Stimulated activated CD8-positive, alpha-beta memory T cell treated with anti-CD3 and anti-CD28 coated beads, Interleukin-7, amount 100 ng/mL, for 4 hours (primary cell): Measurements from ENCODE around the gene PLEKHM3.

Source experiments
- DNase-seq, 2 donors: peaks; one replicate each; pipeline ENCODE4 v3.0.0-alpha.2; 2020; ENCODE audit warnings: low read depth in 2 of 2

The PLEKHM3 gene, protein sequence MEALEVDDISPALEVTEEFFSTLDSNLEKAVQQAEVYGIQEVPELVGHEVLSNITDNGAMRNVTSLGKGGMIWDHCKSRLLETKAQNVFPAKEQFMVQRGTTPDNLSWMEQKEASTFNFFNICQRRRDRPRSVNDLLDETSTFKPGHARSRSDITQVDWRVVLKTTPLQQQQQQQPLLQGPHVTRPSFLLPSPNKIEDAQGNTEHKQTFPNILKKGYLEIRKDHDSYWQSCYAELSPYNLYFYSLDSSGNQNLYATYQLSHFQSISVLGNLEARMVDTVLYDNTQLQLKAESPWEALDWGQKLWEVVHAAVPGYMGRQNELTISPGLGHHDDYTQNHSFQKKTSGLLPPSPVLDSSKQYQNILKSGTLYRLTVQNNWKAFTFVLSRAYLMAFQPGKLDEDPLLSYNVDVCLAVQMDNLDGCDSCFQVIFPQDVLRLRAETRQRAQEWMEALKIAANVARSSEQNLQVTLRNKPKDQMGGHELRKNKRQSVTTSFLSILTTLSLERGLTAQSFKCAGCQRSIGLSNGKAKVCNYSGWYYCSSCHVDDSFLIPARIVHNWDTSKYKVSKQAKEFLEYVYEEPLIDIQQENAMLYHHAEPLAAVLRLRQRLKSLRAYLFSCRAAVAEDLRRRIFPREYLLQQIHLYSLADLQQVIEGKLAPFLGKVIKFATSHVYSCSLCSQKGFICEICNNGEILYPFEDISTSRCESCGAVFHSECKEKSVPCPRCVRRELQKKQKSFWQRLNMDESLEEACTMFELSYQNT

GRCh38 chr2:208025037-208025813 is at the start of gene PLEKHM3:
Gene PLEKHM3, minus strand, starts transcription at chr2:208025527. Its CDS starts 23,888 bp downstream, at chr2:208001639.
- peak; percentile 48 to 63 for DNase-seq

GRCh38 chr2:208074610-208075356 is 49.5 kb upstream of the PLEKHM3 start:
- DNase-seq, result no peak

DNA sequence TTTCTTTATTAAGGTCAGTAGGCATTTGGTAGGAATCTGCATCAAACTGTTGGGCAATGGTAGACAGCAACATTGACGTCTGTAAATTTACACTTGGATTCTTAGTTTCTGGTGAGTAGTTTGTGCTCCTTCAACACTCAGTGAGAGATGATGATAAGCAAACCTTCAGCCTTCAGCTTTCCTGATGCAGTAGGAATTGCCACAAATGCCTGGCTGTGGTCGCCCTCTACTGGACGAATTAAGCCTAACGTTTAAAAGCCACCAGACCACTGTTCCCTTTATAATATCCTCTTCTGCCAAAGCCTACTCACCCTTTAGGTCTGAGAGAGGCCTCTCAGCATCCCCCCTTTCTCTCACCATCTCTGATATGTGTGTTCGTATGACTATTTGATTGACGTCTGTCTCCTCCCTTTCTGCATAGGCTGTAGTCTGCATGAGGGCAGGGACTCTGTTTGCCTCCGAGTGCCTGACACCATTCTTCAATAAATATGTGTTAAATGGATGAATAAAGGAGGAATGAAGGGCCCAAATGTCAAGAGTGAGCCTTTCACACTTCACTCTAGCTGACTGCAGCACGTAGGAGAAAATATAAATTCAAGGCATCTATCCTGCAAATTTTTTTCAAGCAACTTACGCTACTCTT is 47.0 kb upstream of the PLEKHM3 start:
- peak; percentile 2 to 23 for DNase-seq

- DNase-seq, result no peak
Observed at GRCh38 chr2:208069186-208069585, 43.9 kb upstream of the PLEKHM3 start.

DNA sequence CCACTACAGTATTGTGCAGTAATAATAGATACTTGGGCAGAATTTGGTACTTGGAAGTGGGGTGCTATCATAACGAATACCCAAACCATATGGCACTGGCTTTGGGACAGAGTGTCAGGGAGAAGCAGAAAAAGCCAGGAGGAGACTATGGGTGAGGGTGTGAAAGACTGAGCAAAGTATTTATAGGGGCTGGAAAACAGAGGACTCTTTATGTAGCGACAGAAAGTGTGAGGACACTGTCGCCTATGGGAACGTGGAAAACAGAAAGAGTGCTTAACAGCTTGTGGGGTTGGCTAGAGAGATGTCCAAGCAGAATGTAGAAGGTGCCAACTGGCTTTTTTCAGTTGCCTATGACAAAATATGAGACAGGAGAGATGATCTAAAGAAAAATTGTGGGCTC is 40.7 kb upstream of the PLEKHM3 start:
- no peak for DNase-seq

DNA sequence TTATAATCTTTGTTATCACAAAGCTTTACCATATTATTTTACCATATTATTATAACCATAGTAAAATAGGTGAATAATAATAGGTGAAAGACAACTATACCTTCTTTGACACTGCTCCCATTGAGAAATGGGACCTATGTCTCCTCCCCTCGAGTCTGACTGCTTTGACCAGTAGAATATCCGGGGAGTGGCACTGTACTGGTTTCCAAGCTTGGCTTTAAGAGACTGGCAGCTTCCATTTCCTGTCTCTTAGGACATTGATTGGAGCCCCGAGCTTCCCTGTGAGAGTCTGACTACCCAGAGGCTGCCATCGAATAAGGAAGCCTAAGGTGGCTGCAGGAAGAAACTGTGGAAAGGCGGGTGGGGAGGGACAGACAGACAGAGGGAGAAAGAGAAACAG is 40.1 kb upstream of the PLEKHM3 start:
- DNase-seq, result no peak

DNA sequence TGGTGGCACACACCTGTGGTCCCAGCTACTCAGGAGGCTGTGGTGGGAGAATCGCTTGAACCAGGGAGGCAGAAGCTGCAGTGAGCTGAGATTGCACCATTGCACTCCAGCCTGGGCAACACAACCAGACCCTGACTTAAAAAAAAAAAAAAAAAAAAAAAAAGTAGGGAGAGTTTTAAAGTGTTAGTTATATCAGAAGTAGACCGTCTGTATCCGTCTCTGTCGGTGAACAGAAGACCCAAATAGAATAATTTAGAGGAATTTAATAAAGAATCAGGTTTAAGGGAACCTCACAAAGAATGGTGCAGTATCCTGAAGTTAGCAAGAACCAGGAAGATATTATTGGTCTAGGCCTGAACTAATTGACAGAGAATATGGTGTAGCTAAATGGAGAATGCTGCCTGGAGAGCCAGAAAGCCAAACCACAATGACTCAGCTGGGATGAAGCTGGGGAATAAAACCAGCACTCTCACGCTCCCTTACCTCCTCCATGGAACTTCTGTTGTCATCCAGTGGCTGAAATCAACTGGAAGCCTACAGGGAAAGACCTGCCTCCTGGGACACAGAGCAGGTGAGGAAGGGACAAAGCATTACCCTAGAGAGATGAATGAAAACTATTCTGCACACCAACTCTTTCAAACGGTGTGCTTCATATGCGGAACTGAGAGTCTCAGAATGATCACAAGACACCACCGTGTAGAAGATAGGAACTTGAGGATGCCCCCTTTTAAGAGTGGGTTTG is 39.1 kb upstream of the PLEKHM3 start:
- no peak for DNase-seq

DNA sequence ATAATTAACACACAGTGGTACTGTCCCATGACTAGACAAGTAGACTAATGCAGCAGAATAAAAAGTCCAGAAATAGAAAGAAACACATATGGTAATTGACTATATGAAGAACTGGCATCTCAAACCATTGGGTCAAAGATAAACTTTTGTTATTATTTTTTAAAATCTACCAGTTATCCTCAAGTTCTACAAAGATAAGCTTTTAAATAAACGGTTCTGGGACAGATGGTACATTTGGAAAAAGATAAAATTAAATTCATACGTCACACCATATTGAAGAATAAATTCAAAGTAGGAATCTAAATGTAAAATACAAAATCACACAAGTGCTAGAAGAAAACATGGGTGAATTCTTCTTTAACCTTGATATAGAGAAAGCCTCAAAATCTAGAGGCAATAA is 37.6 kb upstream of the PLEKHM3 start:
- DNase-seq, result no peak

DNA sequence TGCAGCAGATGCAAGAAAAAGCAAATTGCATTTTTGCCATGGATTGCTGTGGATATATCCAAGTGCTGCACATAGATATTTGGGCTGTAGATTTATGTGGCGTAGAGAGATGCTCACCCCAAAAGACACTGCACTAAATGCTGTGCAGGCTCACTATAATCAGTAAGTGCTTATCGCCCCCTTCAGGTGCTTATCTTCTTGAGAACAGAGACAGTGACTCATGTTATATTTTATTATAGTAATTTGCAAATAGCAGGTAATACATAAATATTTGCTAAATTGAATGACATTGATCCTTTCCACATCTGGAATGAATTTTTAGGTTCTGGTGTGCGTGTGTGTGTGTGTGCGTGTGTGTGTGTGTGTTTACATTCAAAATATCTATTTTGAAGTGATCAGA is 36.8 kb upstream of the PLEKHM3 start:
- DNase-seq, result no peak

DNA sequence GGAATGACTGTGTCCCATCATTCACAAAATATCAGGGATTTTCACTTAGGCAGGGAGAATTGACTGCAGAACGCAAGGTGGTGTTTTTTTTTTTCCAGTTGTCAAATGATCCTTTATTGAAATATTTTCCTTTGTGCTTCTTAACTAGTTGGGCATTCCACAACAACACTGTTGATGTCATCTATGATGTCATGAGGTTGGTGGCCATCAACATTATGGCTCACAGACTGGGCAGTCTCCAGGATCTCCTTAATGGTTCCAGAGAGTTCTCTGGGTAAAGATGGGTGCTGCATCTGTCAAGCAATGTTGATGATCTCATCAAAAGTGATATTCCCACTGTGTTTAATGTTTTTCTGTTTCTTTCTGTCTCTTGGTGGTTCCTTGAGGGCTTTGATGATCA is 31.8 kb upstream of the PLEKHM3 start:
- no peak for DNase-seq

GRCh38 chr2:208049441-208049840 is 24.1 kb upstream of the PLEKHM3 start:
- DNase-seq, result no peak

DNA sequence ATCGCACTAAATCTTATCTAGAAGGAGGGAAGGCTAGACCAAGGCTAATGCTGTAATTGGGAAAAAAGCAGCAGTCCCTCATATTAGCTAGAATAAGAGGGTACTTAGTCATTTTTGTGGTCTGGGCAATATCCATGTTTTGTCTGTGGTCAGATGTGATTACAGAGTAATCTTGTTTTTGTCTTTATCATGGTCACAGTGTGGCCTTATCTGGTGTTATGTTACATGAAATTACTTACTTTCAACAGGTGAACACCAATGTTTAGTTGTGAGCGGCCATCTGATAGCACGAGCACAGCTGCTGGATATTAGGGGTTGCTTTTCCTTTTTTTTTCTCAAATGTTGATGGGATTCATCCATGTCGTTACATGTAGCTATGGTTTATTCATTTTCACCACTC is 23.7 kb upstream of the PLEKHM3 start:
- DNase-seq, result no peak

GRCh38 chr2:208047840-208048239 is 22.5 kb upstream of the PLEKHM3 start:
- no peak for DNase-seq

- DNase-seq, result no peak
Observed at GRCh38 chr2:208046686-208047085, 21.4 kb upstream of the PLEKHM3 start.

DNA sequence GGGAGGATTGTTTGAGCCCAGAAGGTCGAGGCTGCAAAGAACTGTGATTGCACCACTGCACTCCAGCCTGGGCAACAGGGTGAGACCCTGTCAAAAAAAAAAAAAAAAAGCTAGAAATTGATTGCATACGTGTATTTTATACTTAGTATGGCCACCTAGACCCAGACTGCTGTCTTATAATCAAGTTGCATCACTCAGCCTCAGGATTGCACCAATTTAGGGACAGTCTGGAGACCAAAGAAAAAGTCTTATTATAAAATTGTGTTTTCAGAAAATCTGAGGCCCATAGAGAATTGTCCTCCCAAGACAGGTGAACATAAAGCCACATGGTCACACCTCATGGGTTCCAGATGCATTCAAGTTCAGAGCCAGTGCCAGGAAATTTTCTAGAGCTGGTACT is 17.1 kb upstream of the PLEKHM3 start:
- DNase-seq, result no peak

- DNase-seq, result no peak
Observed at GRCh38 chr2:208042041-208042440, 16.7 kb upstream of the PLEKHM3 start.

DNA sequence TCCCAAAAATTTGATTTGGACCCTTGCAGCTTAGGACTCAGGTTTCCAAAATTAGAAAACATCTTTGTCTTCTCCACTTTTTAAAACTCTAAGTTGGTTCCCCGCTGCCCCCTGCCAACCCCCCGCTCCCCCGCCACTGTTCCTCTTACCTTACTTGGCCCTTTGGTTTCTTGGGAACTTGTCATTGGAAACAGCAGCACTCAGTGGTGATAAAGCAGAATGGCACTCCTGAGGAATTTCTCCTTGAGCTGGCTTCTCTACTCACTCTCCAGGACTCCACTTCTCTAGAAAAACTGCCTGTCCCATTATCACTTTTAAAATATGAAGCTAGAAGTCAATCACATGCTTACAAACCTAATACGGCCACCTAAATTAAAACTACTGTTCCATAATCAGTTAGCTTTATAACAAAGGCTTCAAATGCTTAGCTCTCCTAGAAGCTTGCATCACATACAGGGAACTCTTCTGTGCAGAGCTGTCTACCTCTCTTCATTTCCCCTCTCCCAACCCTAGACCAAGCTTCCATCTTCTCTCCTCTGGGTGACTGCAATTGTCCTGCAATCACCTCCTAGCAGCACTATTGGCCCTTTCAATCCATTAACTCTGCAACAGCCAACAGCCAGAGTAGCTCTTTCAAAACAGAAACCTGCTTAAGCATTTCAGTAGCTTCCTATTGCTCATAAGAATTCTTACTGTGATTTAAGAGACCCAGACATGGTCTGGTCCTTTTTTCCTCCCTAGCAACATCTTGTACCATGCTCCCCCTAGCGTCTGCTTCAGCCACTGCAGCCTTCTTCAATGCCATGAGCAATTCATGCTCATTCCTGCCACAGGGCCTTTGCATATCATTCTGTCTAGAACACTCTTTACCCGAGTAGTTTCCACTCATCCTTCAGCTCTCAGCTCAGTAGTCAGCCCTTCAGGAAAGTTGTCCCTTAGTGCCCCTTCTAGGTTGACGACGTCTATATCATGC is 15.2 kb upstream of the PLEKHM3 start:
- DNase-seq, result peak; percentile 38 to 48

DNA sequence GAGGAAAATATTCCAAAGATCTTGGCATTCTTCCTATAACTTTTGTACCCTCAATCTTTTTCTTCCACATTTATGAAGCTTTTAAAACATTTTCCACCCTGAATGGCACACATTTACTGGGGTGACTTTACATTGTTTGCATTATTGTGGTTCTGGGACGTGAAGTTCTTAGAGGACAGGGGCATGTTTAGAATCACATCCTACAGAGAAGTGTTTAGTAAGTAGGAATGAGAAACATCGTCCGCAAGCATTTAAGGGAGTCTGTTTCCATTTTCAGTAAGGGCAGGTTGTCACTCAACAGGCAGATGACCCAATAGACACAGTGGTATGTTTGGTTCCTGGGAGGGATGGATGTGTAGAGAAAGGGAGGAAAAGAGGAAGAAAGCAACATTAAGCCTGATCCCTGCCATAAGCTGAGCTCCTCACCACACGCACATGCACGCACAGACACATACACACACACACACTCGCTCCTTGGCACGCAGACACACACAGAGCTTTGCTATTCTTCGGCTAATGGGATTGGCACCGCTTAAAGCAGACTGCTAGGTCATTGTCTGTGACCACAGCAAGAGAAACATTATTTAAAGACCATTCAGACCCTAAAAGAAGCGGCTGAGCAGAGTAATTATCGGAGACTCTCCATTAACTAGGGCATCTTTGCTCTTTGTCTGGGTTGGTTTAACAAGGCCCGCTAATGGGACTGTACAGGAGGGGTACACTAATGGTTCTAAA is 14.2 kb upstream of the PLEKHM3 start:
- DNase-seq, result no peak
